ENCODE data around the gene GMCL2.

GMCL2 gene

GRCh38 chr5:178152491-178153444 lies 34.4 kb downstream of the GMCL2 start:
- H3K27me3 Mint-ChIP-seq: no peaks in the 10 kb centered on the region
- no peak for ATAC-seq (replicated peaks; ENCODE audit: extremely low read depth, poor library complexity, severe bottlenecking)
- DNase-seq (ENCODE audit: low spot score in 2 of 2): no peak
- peak overlapping the region; percentile 27 for H3K27ac Mint-ChIP-seq (ENCODE audit: low read depth)
- H3K9me3 Mint-ChIP-seq: no peaks in the 10 kb centered on the region
- peaks cover 36% of the 10 kb centered on the region for H3K4me1 Mint-ChIP-seq
- H3K36me3 Mint-ChIP-seq (ENCODE audit: insufficient read depth): peaks cover 27% of the 10 kb centered on the region
- peak overlapping the region; percentile 97 for H3K4me3 Mint-ChIP-seq

- Mint-ChIP-seq H3K4me3 (peak overlapping the region; percentile 41), H3K27ac (ENCODE audit: low read depth) (peak overlapping the region; percentile 27), H3K9me3 (no peaks in the 10 kb centered on the region), H3K36me3 (ENCODE audit: insufficient read depth) (peaks cover 35% of the 10 kb centered on the region), H3K4me1 (peaks cover 36% of the 10 kb centered on the region), H3K27me3 (no peaks in the 10 kb centered on the region)
- DNase-seq (ENCODE audit: low spot score in 2 of 2): no peak
- no peak for ATAC-seq (replicated peaks; ENCODE audit: extremely low read depth, poor library complexity, severe bottlenecking)
These were observed 36.0 kb downstream of the GMCL2 start for GRCh38 chr5:178150977-178151734.

- DNase-seq (ENCODE audit: low spot score in 2 of 2): no peak
- Mint-ChIP-seq H3K4me3 (no peak overlapping the region), H3K9me3 (no peaks in the 10 kb centered on the region), H3K36me3 (ENCODE audit: insufficient read depth) (peaks cover 42% of the 10 kb centered on the region), H3K27ac (ENCODE audit: low read depth) (no peak overlapping the region), H3K27me3 (no peaks in the 10 kb centered on the region), H3K4me1 (peaks cover 32% of the 10 kb centered on the region)
- ATAC-seq (replicated peaks; ENCODE audit: extremely low read depth, poor library complexity, severe bottlenecking): no peak
These were observed 37.8 kb downstream of the GMCL2 start for GRCh38 chr5:178149199-178149932.

GRCh38 chr5:178147406-178147805 lies 39.8 kb downstream of the GMCL2 start:
- ATAC-seq (replicated peaks; ENCODE audit: extremely low read depth, poor library complexity, severe bottlenecking): no peak

GRCh38 chr5:178145965-178146820 lies 41.0 kb downstream of the GMCL2 start:
- H3K36me3 Mint-ChIP-seq (ENCODE audit: insufficient read depth): peaks cover 43% of the 10 kb centered on the region
- ATAC-seq (replicated peaks; ENCODE audit: extremely low read depth, poor library complexity, severe bottlenecking) (peak; percentile 82), DNase-seq (ENCODE audit: low spot score in 2 of 2) (peak; percentile 61 to 67)
- H3K4me3 Mint-ChIP-seq: no peak overlapping the region
- H3K27me3 Mint-ChIP-seq: no peaks in the 10 kb centered on the region
- H3K4me1 Mint-ChIP-seq: peaks cover 5% of the 10 kb centered on the region
- H3K27ac Mint-ChIP-seq (ENCODE audit: low read depth): no peak overlapping the region
- H3K9me3 Mint-ChIP-seq: no peaks in the 10 kb centered on the region

More at GRCh38 chr5:178147406-178147805, 39.8 kb downstream of the GMCL2 start:
- Mint-ChIP-seq H3K27me3 (no peaks in the 10 kb centered on the region), H3K4me1 (peaks cover 14% of the 10 kb centered on the region), H3K36me3 (ENCODE audit: insufficient read depth) (peaks cover 40% of the 10 kb centered on the region), H3K27ac (ENCODE audit: low read depth) (no peak overlapping the region), H3K4me3 (no peak overlapping the region), H3K9me3 (no peaks in the 10 kb centered on the region)
- DNase-seq (ENCODE audit: low spot score in 2 of 2): no peak

GRCh38 chr5:178143901-178144300 lies 43.3 kb downstream of the GMCL2 start:
- H3K9me3 Mint-ChIP-seq: no peaks in the 10 kb centered on the region
- H3K4me1 Mint-ChIP-seq: peaks cover 5% of the 10 kb centered on the region
- H3K36me3 Mint-ChIP-seq (ENCODE audit: insufficient read depth): peaks cover 33% of the 10 kb centered on the region
- DNase-seq (ENCODE audit: low spot score in 2 of 2) (no peak), ATAC-seq (replicated peaks; ENCODE audit: extremely low read depth, poor library complexity, severe bottlenecking) (no peak)
- no peak overlapping the region for H3K4me3 Mint-ChIP-seq
- H3K27me3 Mint-ChIP-seq: no peaks in the 10 kb centered on the region
- H3K27ac Mint-ChIP-seq (ENCODE audit: low read depth): peak overlapping the region; percentile 77

- no peaks in the 10 kb centered on the region for H3K4me1 Mint-ChIP-seq
- H3K36me3 Mint-ChIP-seq (ENCODE audit: insufficient read depth): peaks cover 27% of the 10 kb centered on the region
These were observed 43.9 kb downstream of the GMCL2 start for GRCh38 chr5:178143246-178143645.

GRCh38 chr5:178142642-178143041 lies 44.5 kb downstream of the GMCL2 start:
- H3K4me1 Mint-ChIP-seq: no peaks in the 10 kb centered on the region
- H3K9me3 Mint-ChIP-seq: no peaks in the 10 kb centered on the region
- H3K27ac Mint-ChIP-seq (ENCODE audit: low read depth): no peak overlapping the region
- H3K4me3 Mint-ChIP-seq: no peak overlapping the region
- DNase-seq (ENCODE audit: low spot score in 2 of 2) (no peak), ATAC-seq (replicated peaks; ENCODE audit: extremely low read depth, poor library complexity, severe bottlenecking) (no peak)
- H3K36me3 Mint-ChIP-seq (ENCODE audit: insufficient read depth): peaks cover 27% of the 10 kb centered on the region
- H3K27me3 Mint-ChIP-seq: no peaks in the 10 kb centered on the region

More at GRCh38 chr5:178143246-178143645, 43.9 kb downstream of the GMCL2 start:
- DNase-seq (ENCODE audit: low spot score in 2 of 2) (no peak), ATAC-seq (replicated peaks; ENCODE audit: extremely low read depth, poor library complexity, severe bottlenecking) (no peak)
- H3K27ac Mint-ChIP-seq (ENCODE audit: low read depth): no peak overlapping the region
- H3K27me3 Mint-ChIP-seq: no peaks in the 10 kb centered on the region
- H3K4me3 Mint-ChIP-seq: no peak overlapping the region
- H3K9me3 Mint-ChIP-seq: no peaks in the 10 kb centered on the region

- ATAC-seq (replicated peaks; ENCODE audit: extremely low read depth, poor library complexity, severe bottlenecking): no peak
- Mint-ChIP-seq H3K27ac (ENCODE audit: low read depth) (no peak overlapping the region), H3K9me3 (no peaks in the 10 kb centered on the region), H3K4me1 (peaks cover 5% of the 10 kb centered on the region), H3K36me3 (ENCODE audit: insufficient read depth) (peaks cover 21% of the 10 kb centered on the region), H3K27me3 (no peaks in the 10 kb centered on the region), H3K4me3 (no peak overlapping the region)
- DNase-seq (ENCODE audit: low spot score in 2 of 2): no peak
These were observed 45.6 kb downstream of the GMCL2 start for GRCh38 chr5:178141550-178141949.

- no peak overlapping the region for H3K27ac Mint-ChIP-seq (ENCODE audit: low read depth)
These were observed 49.2 kb downstream of the GMCL2 start for GRCh38 chr5:178137991-178138390.

GRCh38 chr5:178136990-178137389 lies 50.2 kb downstream of the GMCL2 start:
- H3K4me3 Mint-ChIP-seq: no peak overlapping the region
- no peaks in the 10 kb centered on the region for H3K9me3 Mint-ChIP-seq
- ATAC-seq (replicated peaks; ENCODE audit: extremely low read depth, poor library complexity, severe bottlenecking) (no peak), DNase-seq (ENCODE audit: low spot score in 2 of 2) (no peak)
- peaks cover 19% of the 10 kb centered on the region for H3K36me3 Mint-ChIP-seq (ENCODE audit: insufficient read depth)
- peaks cover 11% of the 10 kb centered on the region for H3K4me1 Mint-ChIP-seq
- H3K27me3 Mint-ChIP-seq: no peaks in the 10 kb centered on the region
- no peak overlapping the region for H3K27ac Mint-ChIP-seq (ENCODE audit: low read depth)

More at GRCh38 chr5:178137991-178138390, 49.2 kb downstream of the GMCL2 start:
- Mint-ChIP-seq H3K36me3 (ENCODE audit: insufficient read depth) (peaks cover 21% of the 10 kb centered on the region), H3K27me3 (no peaks in the 10 kb centered on the region), H3K4me3 (no peak overlapping the region), H3K4me1 (peaks cover 6% of the 10 kb centered on the region), H3K9me3 (no peaks in the 10 kb centered on the region)
- ATAC-seq (replicated peaks; ENCODE audit: extremely low read depth, poor library complexity, severe bottlenecking) (no peak), DNase-seq (ENCODE audit: low spot score in 2 of 2) (no peak)

Measured in central memory CD8-positive, alpha-beta T cell (primary cell).